Heart left ventricle (tissue), 16 donors: ENCODE data around the gene ACAD10. TPM values are rescaled to one million over a fixed set of nuclear protein-coding genes. Genes with fewer than 3 reads are reported as not detected.

Experiments used
- ATAC-seq, 4 donors: fragments of 200-7000 bp; cut with Tn5 transposase; one replicate each; pipeline ENCODE4 v1.9.1; 2020 to 2022; ENCODE audit warnings: moderate library complexity in 4 of 4, mild to moderate bottlenecking in 3 of 4, moderate number of reproducible peaks in 1 of 4
- DNase-seq, 5 donors: peaks; one replicate each; pipeline ENCODE4 v3.0.0-alpha.2; 2020
- H3K27ac ChIP-seq, 12 donors: fragments of 200-600 bp; sonication (generic) in 4 of 12; one replicate each; pipeline versions ENCODE4 v1.5.0 to v1.8.0; 2016 to 2022; ENCODE audit warnings: mild to moderate bottlenecking in 2 of 12
- H3K27me3 ChIP-seq, 9 donors: fragments of 200-600 bp; sonication (generic) in 2 of 9; one replicate each; pipeline versions ENCODE4 v1.5.1 to v1.8.0; 2016 to 2022; ENCODE audit warnings: mild to moderate bottlenecking in 3 of 9
- H3K36me3 ChIP-seq, 9 donors: fragments of 200-600 bp; sonication (generic) in 2 of 9; one replicate each; pipeline versions ENCODE4 v1.5.0 to v1.8.0; 2018 to 2022; ENCODE audit warnings: mild to moderate bottlenecking in 2 of 9
- H3K4me1 ChIP-seq, 12 donors: fragments of 200-600 bp; sonication (generic) in 4 of 12; one replicate each; pipeline versions ENCODE4 v1.5.0 to v1.8.0; 2016 to 2022; ENCODE audit warnings: mild to moderate bottlenecking in 3 of 12
- H3K4me3 ChIP-seq, 12 donors: fragments of 200-600 bp; sonication (generic) in 4 of 12; one replicate each; pipeline versions ENCODE4 v1.5.0 to v1.8.0; 2017 to 2022; ENCODE audit warnings: mild to moderate bottlenecking in 9 of 12, moderate library complexity in 4 of 12
- H3K9me3 ChIP-seq, 12 donors: fragments of 200-600 bp; sonication (generic) in 4 of 12; one replicate each; pipeline versions ENCODE4 v1.5.0 to v1.8.0; 2016 to 2022; ENCODE audit warnings: mild to moderate bottlenecking in 1 of 12
- CTCF ChIP-seq, 12 donors: fragments of 200-600 bp; sonication (generic) in 4 of 12; IDR thresholded peaks; one replicate each; pipeline versions ENCODE4 v1.5.0 to v1.8.0; 2018 to 2022; ENCODE audit warnings: antibody characterized with exemption in 12 of 12, mild to moderate bottlenecking in 5 of 12
- POLR2A ChIP-seq, 2 donors: fragments of 450-650 bp; IDR thresholded peaks; one replicate each; pipeline ENCODE4 v1.6.1; 2017; ENCODE audit warnings: antibody characterized with exemption in 2 of 2, mild to moderate bottlenecking in 2 of 2, moderate library complexity in 2 of 2
- WGBS, 4 donors: extraction: QIAGEN DNeasy Blood & Tissue Kit in 2 of 4; methylation state at CpG; one replicate each; pipeline versions ENCODE4 v1.1.5 to v1.1.7; 2013 to 2018; 5-methylcytosine and 5-hydroxymethylcytosine counted together
- intact Hi-C, 10 donors: fragments of 100-400 bp; cut with DNase I; formaldehyde crosslinking; loops; one replicate each; pipeline versions ENCODE4 v1.11.1 to v1.14.2; 2022
- polyA plus RNA-seq, 2 donors: library from polyadenylated mRNA; stranded (reverse); fragments of 200-250 nt; gene quantifications; one replicate each; pipeline ENCODE4 v1.2.3, GENCODE V29; 2013
- total RNA-seq, 9 donors: library from RNA; depleted of rRNA in 2 of 9; stranded (reverse); fragments of >200 nt in 2 of 9; fragmentation: NEBNext Ultra II Directional in 3 of 9; extraction: Animal tissue kit (Norgen Biotek cat#: 25700) in 3 of 9; gene quantifications; one replicate each; pipeline versions ENCODE4 v1.1.0 to v1.2.4, GENCODE V29; 2016 to 2023
- donor health status: ischemic (EF 13 %, LVEDD 7.1; RV severe dilation, severe dysfunction).
- donor health status: healthy with polysubstance abuse.
- donor health status: DM: no; HTN: yes; CAD: no.
- donor health status: DM: no; HTN: no; CAD: no.
- donor health status: ischemic (EF 25% LVEDD 6.9; RV normal size, moderate dysfunction).
- donor health status: ischemic (EF 25% LVEDD 5.7; RV mildly dilated, moderate dysfunction).
- donor health status: healthy.
- donor health status: DM: yes; HTN: yes; CAD: no.
- donor health status: ischemic (EF 35%, LVEDD 5.7; RV mildly dilated, moderate dysfunction).
- donor health status: nonischemic (EF 11% LVEDD 7.7; RV severe dilation, severe dysfunction).
- donor health status: DM: yes; HTN: yes; CAD: no.
- donor health status: PGD.
- donor health status: ischemic (EF 29% LVEDD 5.4; RV normal size, mild dysfunction).
- donor health status: nonischemic (EF 23%, LVEDD 6.1; RV moderate dilation, normal function).

The ACAD10 gene
- total and polyA plus RNA-seq, 11 donors: 10.7 to 46.0 (median 27.8) TPM

DNA sequence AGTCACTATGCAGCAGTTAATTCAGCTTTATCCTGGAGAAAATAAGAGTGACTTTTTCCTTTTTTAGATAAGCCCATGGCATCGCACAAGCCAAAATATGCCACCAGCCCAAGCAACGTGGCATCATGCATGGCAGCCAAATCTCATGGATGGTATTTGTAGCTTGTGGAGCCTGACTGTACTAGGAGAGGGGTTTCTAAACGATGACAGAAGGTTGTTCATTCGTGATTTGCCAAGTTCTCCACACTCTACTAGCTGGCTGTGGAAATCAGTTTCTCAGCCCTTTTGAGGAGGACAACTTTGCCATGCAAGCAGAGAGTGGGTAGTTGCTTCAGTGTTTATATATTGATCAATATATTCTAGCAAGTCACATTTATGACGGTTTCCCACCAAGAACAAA lies 45.3 kb upstream of the ACAD10 start:
- Histone ChIP-seq H3K27ac (no peak overlapping the region), H3K9me3 (no peaks in the 10 kb centered on the region), H3K4me1 (peaks cover 0 to 37% (median 21%) of the 10 kb centered on the region in 12 donors), H3K36me3 (peaks cover 0 to 46% (median 41%) of the 10 kb centered on the region in 9 donors), H3K27me3 (no peaks in the 10 kb centered on the region), H3K4me3 (no peak overlapping the region)
- DNase-seq (no peak), ATAC-seq (no peak)
- intact Hi-C loops: no loop called here
- TF ChIP-seq POLR2A (IDR thresholded peaks at IDR 0.05): no peak
- no peak for TF ChIP-seq CTCF (IDR thresholded peaks at IDR 0.05)
- WGBS, 4 donors: 88 to 92% (median 90%) methylated on average over 5 of the region's 5 CpGs

GRCh38 chr12:111642681-111643426 lies 43.0 kb upstream of the ACAD10 start:
- Histone ChIP-seq H3K4me3 (no peak overlapping the region), H3K36me3 (peaks cover 0 to 70% (median 65%) of the 10 kb centered on the region in 9 donors), H3K27me3 (no peaks in the 10 kb centered on the region), H3K27ac (peak overlapping the region in 11 of 12 donors; percentile 7 to 75 (median 43)), H3K9me3 (no peaks in the 10 kb centered on the region), H3K4me1 (peaks cover 0 to 19% (median 7%) of the 10 kb centered on the region in 12 donors)
- 65 to 75% (median 73%) methylated on average over 4 of the region's 4 CpGs for WGBS, 4 donors
- TF ChIP-seq POLR2A (IDR thresholded peaks at IDR 0.05) (no peak), CTCF (IDR thresholded peaks at IDR 0.05) (peak in 3 of 12 donors; percentile 4 to 24 (median 12))
- no peak for ATAC-seq
- intact Hi-C loops: no loop called here
- DNase-seq: no peak

DNA sequence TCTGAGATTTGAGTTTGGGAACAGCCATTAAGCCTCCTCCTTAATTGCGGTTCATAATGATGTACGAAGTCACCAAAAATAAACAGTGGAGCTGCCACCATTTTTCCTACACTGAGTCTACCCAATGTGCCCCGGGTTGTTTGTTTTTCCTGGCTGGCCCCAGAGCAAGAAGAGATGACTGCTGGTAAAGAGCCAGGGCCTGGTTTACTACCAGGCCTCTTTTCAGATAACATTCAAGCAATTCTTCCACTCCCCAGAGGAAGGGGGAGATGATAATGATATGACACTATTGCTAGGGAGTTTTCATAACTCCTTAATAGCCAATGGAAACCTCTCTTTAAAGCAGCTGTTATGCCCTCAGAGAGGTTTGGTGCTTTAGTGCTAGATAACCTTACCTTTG lies 42.4 kb upstream of the ACAD10 start:
- ATAC-seq (peak; percentile 48 to 86 (median 84)), DNase-seq (peak in 2 of 5 donors; percentile 24 to 46)
- H3K9me3 ChIP-seq: no peaks in the 10 kb centered on the region
- H3K27me3 ChIP-seq: no peaks in the 10 kb centered on the region
- intact Hi-C loops: no loop called here
- H3K4me3 ChIP-seq: no peak overlapping the region
- WGBS, 4 donors: 41 to 57% (median 43%) methylated on average over 3 of the region's 3 CpGs
- no peak for TF ChIP-seq POLR2A (IDR thresholded peaks at IDR 0.05)
- peaks cover 0 to 19% (median 7%) of the 10 kb centered on the region in 12 donors for H3K4me1 ChIP-seq
- peaks cover 0 to 76% (median 70%) of the 10 kb centered on the region in 9 donors for H3K36me3 ChIP-seq
- H3K27ac ChIP-seq: peak overlapping the region in 11 of 12 donors; percentile 7 to 75 (median 43)

GRCh38 chr12:111645433-111645832 lies 40.4 kb upstream of the ACAD10 start:
- Histone ChIP-seq H3K4me3 (no peak overlapping the region), H3K4me1 (peaks cover 0 to 17% (median 7%) of the 10 kb centered on the region in 12 donors), H3K36me3 (peaks cover 0 to 96% (median 86%) of the 10 kb centered on the region in 9 donors), H3K27ac (no peak overlapping the region), H3K9me3 (no peaks in the 10 kb centered on the region), H3K27me3 (no peaks in the 10 kb centered on the region)
- 93 to 97% (median 96%) methylated on average over 5 of the region's 5 CpGs for WGBS, 4 donors
- DNase-seq: no peak
- no peak for ATAC-seq
- TF ChIP-seq POLR2A (IDR thresholded peaks at IDR 0.05) (no peak), CTCF (IDR thresholded peaks at IDR 0.05) (no peak)
- intact Hi-C loops: no loop called here
